ENCODE results near the gene MIA3. TPM values are rescaled to one million over a fixed set of nuclear protein-coding genes. Genes with fewer than 3 reads are reported as not detected.
"Not testable (repeated sequence)": the region's sequence is repeated elsewhere in the genome, so short reads cannot be mapped to it uniquely, and the experiment has no call there.

The MIA3 gene
- total and polyA plus RNA-seq, 2 donors from 2014 or later, result 19.1 to 51.5 TPM

- intact Hi-C loops (cut with DNase I), result no loop called here
- Histone ChIP-seq H3K36me3 (ENCODE audit: control insufficient read depth in 2 of 3, insufficient read depth in 3 of 3, low read length in 3 of 3) (peaks cover 20 to 81% (median 53%) of the 10 kb centered on the region in 3 donors), H3K9me3 (ENCODE audit: control insufficient read depth in 2 of 3, insufficient read depth in 1 of 3, low read length in 3 of 3) (no peaks in the 10 kb centered on the region), H3K4me1 (ENCODE audit: control insufficient read depth in 2 of 3, insufficient read depth in 2 of 3, low read depth in 1 of 3, low read length in 3 of 3) (no peaks in the 10 kb centered on the region), H3K27ac (ENCODE audit: low read depth in 2 of 2, low read length in 2 of 2) (no peak overlapping the region), H3K9ac (ENCODE audit: low read length in 3 of 3) (no peak overlapping the region), H3K4me3 (ENCODE audit: low read length in 3 of 3) (no peak overlapping the region), H3K27me3 (ENCODE audit: control insufficient read depth, insufficient read depth, low read length) (no peaks in the 10 kb centered on the region)
- no peak for TF ChIP-seq CTCF (IDR thresholded peaks at IDR 0.05; ENCODE audit: borderline replicate concordance, extremely low read depth, insufficient read depth)
- DNase-seq (no peak), FAIRE-seq (no peak)
These were observed 40.0 kb downstream of the MIA3 start for GRCh38 chr1:222657899-222658298.

DNA sequence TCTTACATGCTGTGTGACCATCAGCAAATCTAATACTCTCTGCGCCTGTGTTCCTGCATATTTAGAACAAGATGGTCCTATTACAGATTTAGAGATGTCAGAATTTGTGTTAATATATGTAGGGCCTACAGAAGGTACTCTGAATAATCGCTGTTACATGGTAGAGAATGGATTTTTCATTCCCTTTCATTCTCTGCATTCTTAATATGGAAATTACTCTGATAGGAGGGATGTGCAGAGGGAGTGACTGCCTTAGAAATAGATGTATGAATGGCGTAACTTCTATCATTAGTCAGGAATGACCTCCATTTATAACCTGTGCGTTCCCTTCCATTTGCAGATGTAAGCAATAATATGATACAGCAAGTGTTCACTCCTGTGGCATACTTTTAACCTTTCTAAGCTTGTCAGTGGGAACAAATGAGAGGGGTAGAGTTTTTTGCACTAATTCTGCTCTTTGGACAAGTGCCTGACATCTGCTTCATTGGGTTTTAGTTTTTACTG is 45.6 kb downstream of the MIA3 start:
- Histone ChIP-seq H3K9ac (ENCODE audit: low read length in 3 of 3) (no peak overlapping the region), H3K27ac (ENCODE audit: low read depth in 2 of 2, low read length in 2 of 2) (no peak overlapping the region), H3K9me3 (ENCODE audit: control insufficient read depth in 2 of 3, insufficient read depth in 1 of 3, low read length in 3 of 3) (no peaks in the 10 kb centered on the region), H3K27me3 (ENCODE audit: control insufficient read depth, insufficient read depth, low read length) (no peaks in the 10 kb centered on the region), H3K4me1 (ENCODE audit: control insufficient read depth in 2 of 3, insufficient read depth in 2 of 3, low read depth in 1 of 3, low read length in 3 of 3) (no peaks in the 10 kb centered on the region), H3K36me3 (ENCODE audit: control insufficient read depth in 2 of 3, insufficient read depth in 3 of 3, low read length in 3 of 3) (peaks cover 12 to 74% (median 60%) of the 10 kb centered on the region in 3 donors), H3K4me3 (ENCODE audit: low read length in 3 of 3) (no peak overlapping the region)
- intact Hi-C loops (cut with DNase I), result no loop called here
- DNase-seq (no peak), FAIRE-seq (no peak)
- no peak for TF ChIP-seq CTCF (IDR thresholded peaks at IDR 0.05; ENCODE audit: borderline replicate concordance, extremely low read depth, insufficient read depth)

DNA sequence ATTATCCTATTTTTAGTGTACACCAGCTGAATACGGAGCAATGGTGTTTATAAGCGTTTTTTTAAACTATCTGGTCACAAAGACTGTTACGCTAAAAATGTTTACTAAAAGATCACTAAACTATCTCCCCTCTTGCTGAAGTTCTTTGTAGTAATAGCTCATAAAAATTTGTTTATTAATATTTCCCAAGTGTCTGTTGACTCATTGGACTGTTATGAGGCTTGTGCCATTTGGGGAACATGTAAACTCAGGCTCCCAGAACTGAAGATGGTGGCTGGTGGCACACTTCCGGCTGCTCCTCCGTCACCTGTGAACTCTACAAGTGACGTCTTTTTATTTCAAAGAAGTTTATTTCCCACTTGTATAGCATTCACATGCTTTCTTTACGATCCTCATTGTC is 48.1 kb downstream of the MIA3 start:
- H3K4me1 ChIP-seq (ENCODE audit: control insufficient read depth in 2 of 3, insufficient read depth in 2 of 3, low read depth in 1 of 3, low read length in 3 of 3), result no peaks in the 10 kb centered on the region
- no peak overlapping the region for H3K9ac ChIP-seq (ENCODE audit: low read length in 3 of 3)
- no peaks in the 10 kb centered on the region for H3K9me3 ChIP-seq (ENCODE audit: control insufficient read depth in 2 of 3, insufficient read depth in 1 of 3, low read length in 3 of 3)
- DNase-seq (no peak), FAIRE-seq (no peak)
- no peak overlapping the region for H3K27ac ChIP-seq (ENCODE audit: low read depth in 2 of 2, low read length in 2 of 2)
- no peak for TF ChIP-seq CTCF (IDR thresholded peaks at IDR 0.05; ENCODE audit: borderline replicate concordance, extremely low read depth, insufficient read depth)
- intact Hi-C loops (cut with DNase I), result no loop called here
- peaks cover 10 to 56% (median 44%) of the 10 kb centered on the region in 3 donors for H3K36me3 ChIP-seq (ENCODE audit: control insufficient read depth in 2 of 3, insufficient read depth in 3 of 3, low read length in 3 of 3)
- H3K4me3 ChIP-seq (ENCODE audit: low read length in 3 of 3), result no peak overlapping the region
- no peaks in the 10 kb centered on the region for H3K27me3 ChIP-seq (ENCODE audit: control insufficient read depth, insufficient read depth, low read length)

GRCh38 chr1:222668184-222668583 is 50.3 kb downstream of the MIA3 start:
- H3K4me3 ChIP-seq (ENCODE audit: low read length in 3 of 3); DNase-seq; intact Hi-C loops (cut with DNase I); FAIRE-seq; H3K9ac ChIP-seq (ENCODE audit: low read length in 3 of 3); H3K9me3 ChIP-seq (ENCODE audit: control insufficient read depth in 2 of 3, insufficient read depth in 1 of 3, low read length in 3 of 3); H3K4me1 ChIP-seq (ENCODE audit: control insufficient read depth in 2 of 3, insufficient read depth in 2 of 3, low read depth in 1 of 3, low read length in 3 of 3); H3K27me3 ChIP-seq (ENCODE audit: control insufficient read depth, insufficient read depth, low read length); H3K27ac ChIP-seq (ENCODE audit: low read depth in 2 of 2, low read length in 2 of 2): not testable (repeated sequence)
- peaks cover 10 to 42% (median 30%) of the 10 kb centered on the region in 3 donors for H3K36me3 ChIP-seq (ENCODE audit: control insufficient read depth in 2 of 3, insufficient read depth in 3 of 3, low read length in 3 of 3)

- not testable (repeated sequence) for H3K4me3 ChIP-seq (ENCODE audit: low read length in 3 of 3)
These were observed 51.2 kb downstream of the MIA3 start for GRCh38 chr1:222669107-222669506.

More at GRCh38 chr1:222669107-222669506, 51.2 kb downstream of the MIA3 start:
- H3K27ac ChIP-seq (ENCODE audit: low read depth in 2 of 2, low read length in 2 of 2); intact Hi-C loops (cut with DNase I); H3K9ac ChIP-seq (ENCODE audit: low read length in 3 of 3); DNase-seq; H3K27me3 ChIP-seq (ENCODE audit: control insufficient read depth, insufficient read depth, low read length); H3K4me1 ChIP-seq (ENCODE audit: control insufficient read depth in 2 of 3, insufficient read depth in 2 of 3, low read depth in 1 of 3, low read length in 3 of 3); H3K9me3 ChIP-seq (ENCODE audit: control insufficient read depth in 2 of 3, insufficient read depth in 1 of 3, low read length in 3 of 3); FAIRE-seq: not testable (repeated sequence)
- peaks cover 2 to 33% (median 23%) of the 10 kb centered on the region in 3 donors for H3K36me3 ChIP-seq (ENCODE audit: control insufficient read depth in 2 of 3, insufficient read depth in 3 of 3, low read length in 3 of 3)

Measured in kidney (tissue), 14 donors.